Measurements from ENCODE around the gene CRLF2.
"Not testable (repeated sequence)": the region's sequence is repeated elsewhere in the genome, so short reads cannot be mapped to it uniquely, and the experiment has no call there.

The CRLF2 gene

DNA sequence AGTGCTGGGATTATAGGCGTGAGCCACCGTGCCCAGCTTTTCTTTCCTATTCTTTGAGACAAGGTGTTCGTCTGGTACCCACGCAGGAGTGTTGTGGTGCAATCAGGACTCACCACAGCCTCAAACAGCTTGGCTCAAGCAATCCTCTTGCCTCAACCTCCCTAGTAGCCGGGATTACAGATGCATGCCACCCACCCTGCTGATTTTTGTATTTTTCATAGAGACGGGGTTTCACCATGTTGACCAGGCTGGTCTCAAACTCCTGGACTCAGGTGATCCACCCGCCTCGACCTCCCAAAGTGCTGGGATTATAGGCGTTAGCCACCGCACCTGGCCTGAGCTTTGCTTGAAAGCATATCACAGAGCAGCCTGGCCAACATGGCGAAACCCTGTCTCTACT is 1.5 kb upstream of the CRLF2 start:
- no peak overlapping the region for H3K4me3 ChIP-seq (ENCODE audit: low read depth, low read length)
- DNase-seq (ENCODE audit: low read depth) = no peak
- TF ChIP-seq, protein P1, sequence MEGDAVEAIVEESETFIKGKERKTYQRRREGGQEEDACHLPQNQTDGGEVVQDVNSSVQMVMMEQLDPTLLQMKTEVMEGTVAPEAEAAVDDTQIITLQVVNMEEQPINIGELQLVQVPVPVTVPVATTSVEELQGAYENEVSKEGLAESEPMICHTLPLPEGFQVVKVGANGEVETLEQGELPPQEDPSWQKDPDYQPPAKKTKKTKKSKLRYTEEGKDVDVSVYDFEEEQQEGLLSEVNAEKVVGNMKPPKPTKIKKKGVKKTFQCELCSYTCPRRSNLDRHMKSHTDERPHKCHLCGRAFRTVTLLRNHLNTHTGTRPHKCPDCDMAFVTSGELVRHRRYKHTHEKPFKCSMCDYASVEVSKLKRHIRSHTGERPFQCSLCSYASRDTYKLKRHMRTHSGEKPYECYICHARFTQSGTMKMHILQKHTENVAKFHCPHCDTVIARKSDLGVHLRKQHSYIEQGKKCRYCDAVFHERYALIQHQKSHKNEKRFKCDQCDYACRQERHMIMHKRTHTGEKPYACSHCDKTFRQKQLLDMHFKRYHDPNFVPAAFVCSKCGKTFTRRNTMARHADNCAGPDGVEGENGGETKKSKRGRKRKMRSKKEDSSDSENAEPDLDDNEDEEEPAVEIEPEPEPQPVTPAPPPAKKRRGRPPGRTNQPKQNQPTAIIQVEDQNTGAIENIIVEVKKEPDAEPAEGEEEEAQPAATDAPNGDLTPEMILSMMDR (conservative IDR thresholded peaks at IDR 0.05; ENCODE audit: low read depth, low read length) = no peak

DNA sequence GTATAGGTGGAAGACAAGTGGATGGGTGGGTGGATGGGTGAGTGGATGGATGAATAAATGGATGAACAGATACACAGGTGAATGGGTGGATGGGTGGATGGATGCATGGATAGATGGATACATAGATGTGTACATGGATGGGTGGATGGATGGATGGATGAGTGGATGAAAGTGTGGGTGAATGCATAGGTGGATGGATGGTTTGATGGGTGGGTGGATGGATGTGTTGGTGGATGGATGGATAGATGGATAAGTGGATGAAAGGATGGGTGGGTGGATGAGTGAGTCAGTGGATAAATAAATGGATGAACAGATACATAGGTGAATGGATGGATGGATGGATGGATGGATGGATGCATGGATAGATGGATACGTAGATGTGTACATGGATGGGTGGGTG is 1.6 kb downstream of the CRLF2 start:
- no peak for DNase-seq (ENCODE audit: low read depth)
- H3K4me3 ChIP-seq (ENCODE audit: low read depth, low read length) = no peak overlapping the region
- TF ChIP-seq, protein P1 (conservative IDR thresholded peaks at IDR 0.05; ENCODE audit: low read depth, low read length) = no peak

DNA sequence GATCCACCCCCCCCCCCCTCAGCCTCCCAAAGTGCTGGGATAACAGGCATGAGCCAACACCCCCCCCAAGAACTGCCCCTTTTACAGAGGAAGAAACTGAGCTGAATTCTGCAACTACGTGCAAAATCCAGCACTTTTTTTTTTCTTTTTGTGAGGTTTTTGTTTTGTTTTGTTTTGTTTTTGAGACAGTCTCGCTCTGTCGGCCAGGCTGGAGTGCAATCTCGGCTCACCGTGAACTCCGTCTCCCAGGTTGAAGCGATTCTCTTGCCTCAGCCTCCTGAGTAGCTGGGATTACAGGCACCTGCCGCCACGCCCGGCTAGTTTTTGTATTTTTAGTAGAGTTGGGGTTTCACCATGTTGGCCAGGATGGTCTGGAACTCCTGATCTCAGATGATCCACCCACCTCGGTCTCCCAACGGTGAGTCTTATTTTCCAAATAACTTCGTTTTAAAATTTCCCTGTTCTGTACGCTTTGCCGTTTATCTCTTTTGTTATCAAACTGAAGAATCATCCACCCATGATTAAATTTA is 4.9 kb downstream of the CRLF2 start:
- no peak overlapping the region for H3K4me3 ChIP-seq (ENCODE audit: low read depth, low read length)
- no peak for DNase-seq (ENCODE audit: low read depth)
- TF ChIP-seq, protein P1 (conservative IDR thresholded peaks at IDR 0.05; ENCODE audit: low read depth, low read length) = no peak

DNA sequence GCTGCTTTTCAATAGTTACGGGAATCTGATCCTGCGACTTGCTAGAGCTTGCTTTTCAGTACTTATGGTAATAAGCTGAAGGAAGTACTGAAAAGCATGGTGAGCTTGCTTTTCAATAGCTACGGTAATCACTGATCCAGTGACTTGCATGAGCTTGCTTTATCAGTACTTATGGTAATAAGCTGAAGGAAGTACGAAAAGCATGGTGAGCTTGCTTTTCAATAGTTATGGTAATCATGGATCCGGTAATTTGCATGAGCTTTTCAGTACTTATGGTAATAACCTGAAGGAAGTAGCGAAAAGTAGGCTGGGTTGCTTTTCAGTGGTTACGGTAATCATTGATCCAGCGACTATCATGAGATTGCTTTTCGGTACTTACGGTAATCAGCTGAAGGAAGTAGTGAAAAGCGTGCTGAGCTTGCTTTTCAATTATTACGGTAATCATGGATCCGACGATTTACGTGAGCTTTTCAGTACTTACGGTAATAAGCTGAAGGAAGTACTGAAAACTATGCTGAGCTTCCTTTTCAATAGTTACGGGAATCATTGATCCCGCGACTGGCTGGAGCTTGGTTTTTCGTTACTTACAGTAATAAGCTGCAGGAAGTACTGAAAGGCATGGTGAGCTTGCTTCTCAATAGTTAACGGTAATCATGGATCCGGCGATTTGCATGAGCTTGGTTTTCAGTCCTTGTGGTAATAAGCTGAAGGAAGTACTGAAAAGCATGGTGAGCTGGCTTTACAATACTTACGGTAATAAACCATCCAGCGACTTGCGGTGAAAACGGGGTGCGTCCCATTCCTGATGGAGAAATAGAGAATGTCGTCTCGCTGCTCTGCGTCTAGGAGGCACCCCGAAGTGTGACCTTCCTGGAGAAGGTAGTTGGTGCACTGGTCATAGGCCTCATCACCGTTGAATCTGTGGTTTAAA is 6.5 kb downstream of the CRLF2 start:
- DNase-seq (ENCODE audit: low read depth) = peak; percentile 82

DNA sequence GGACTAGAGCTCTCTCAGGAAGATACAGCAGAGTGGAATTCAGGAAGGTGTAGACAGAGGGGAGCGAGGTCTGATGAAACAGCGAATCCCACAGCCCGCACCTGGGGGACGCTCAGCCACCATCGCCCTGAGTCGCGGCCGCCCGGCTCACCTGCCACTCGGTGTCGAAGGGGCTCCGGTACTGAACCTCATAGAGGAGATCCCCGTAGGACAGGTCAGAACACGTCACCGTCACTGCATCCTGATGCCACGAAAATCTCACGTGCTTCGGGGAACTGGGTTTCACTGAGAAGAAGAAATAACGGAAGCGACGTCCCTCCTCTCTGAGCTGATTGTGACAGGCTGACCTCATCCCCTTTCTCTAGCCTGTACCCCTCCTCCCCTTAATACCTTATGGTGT is 10.2 kb downstream of the CRLF2 start:
- no peak overlapping the region for H3K4me3 ChIP-seq (ENCODE audit: low read depth, low read length)
- no peak for DNase-seq (ENCODE audit: low read depth)
- TF ChIP-seq, protein P1 (conservative IDR thresholded peaks at IDR 0.05; ENCODE audit: low read depth, low read length) = no peak

More for the DNA sequence above, 6.5 kb downstream of the CRLF2 start:
- peak overlapping the region; percentile 33 for H3K4me3 ChIP-seq (ENCODE audit: low read depth, low read length)
- TF ChIP-seq, protein P1 (conservative IDR thresholded peaks at IDR 0.05; ENCODE audit: low read depth, low read length) = no peak

DNA sequence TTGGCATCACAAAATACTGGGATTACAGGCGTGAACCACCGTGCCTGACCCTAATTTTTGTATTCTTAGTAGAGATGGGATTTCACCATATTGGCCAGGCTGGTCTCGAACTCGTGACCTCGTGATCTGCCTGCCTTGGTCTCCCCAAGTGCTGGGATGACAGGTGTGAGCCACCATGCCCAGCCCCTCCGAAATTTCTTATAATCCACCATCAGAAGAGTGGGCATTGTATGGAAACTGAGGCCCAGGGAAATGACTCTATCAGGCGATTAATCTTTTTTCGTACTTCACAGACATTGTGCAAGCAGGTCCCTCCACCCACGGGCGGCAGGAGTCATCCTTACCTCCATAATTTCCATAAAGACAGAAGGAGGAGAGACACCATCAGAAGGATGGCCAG is 16.0 kb downstream of the CRLF2 start:
- TF ChIP-seq, protein P1 (conservative IDR thresholded peaks at IDR 0.05; ENCODE audit: low read depth, low read length) = no peak
- H3K4me3 ChIP-seq (ENCODE audit: low read depth, low read length) = no peak overlapping the region
- DNase-seq (ENCODE audit: low read depth) = no peak

DNA sequence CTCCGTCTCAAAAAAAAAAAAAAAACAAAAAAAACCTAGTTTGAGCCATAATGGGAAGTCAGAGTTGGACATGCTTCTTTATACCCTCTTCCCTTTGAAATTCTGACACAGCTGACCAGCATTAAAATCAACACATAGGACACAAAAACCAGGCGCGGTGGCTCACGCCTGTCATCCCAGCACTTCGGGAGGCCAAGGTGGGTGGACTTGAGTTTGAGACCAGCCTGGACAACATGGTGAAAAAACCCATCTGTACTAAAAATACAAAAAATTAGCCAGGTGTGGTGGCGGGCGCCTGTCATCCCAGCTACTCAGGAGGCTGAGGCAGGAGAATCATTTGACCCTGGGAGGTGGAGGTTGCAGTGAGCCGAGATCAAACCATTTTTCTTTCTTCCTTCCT is 20.3 kb downstream of the CRLF2 start:
- DNase-seq (ENCODE audit: low read depth); H3K4me3 ChIP-seq (ENCODE audit: low read depth, low read length): not testable (repeated sequence)
